ENCODE results near the gene USP48.

Gene USP48

GRCh38 chr1:21691739-21692138 lies 91.2 kb downstream of the USP48 start:
- peak in 1 of 2 donors; percentile 18 for DNase-seq (ENCODE audit: low read depth in 2 of 2)
- no peak overlapping the region for H3K4me3 ChIP-seq (replicated peaks in 1 of 2; ENCODE audit: low read depth in 2 of 2, low read length in 2 of 2)
- TF ChIP-seq CTCF (IDR thresholded peaks at IDR 0.05; ENCODE audit: low read depth, low read length), result no peak

- no peak for TF ChIP-seq CTCF (IDR thresholded peaks at IDR 0.05; ENCODE audit: low read depth, low read length)
Observed at GRCh38 chr1:21689661-21690372, 93.1 kb downstream of the USP48 start.

GRCh38 chr1:21687081-21687529 lies 95.8 kb downstream of the USP48 start:
- TF ChIP-seq CTCF (IDR thresholded peaks at IDR 0.05; ENCODE audit: low read depth, low read length), result no peak
- DNase-seq (ENCODE audit: low read depth in 2 of 2), result no peak
- no peak overlapping the region for H3K4me3 ChIP-seq (replicated peaks in 1 of 2; ENCODE audit: low read depth in 2 of 2, low read length in 2 of 2)

More at GRCh38 chr1:21689661-21690372, 93.1 kb downstream of the USP48 start:
- no peak overlapping the region for H3K4me3 ChIP-seq (replicated peaks in 1 of 2; ENCODE audit: low read depth in 2 of 2, low read length in 2 of 2)
- DNase-seq (ENCODE audit: low read depth in 2 of 2), result no peak

DNA sequence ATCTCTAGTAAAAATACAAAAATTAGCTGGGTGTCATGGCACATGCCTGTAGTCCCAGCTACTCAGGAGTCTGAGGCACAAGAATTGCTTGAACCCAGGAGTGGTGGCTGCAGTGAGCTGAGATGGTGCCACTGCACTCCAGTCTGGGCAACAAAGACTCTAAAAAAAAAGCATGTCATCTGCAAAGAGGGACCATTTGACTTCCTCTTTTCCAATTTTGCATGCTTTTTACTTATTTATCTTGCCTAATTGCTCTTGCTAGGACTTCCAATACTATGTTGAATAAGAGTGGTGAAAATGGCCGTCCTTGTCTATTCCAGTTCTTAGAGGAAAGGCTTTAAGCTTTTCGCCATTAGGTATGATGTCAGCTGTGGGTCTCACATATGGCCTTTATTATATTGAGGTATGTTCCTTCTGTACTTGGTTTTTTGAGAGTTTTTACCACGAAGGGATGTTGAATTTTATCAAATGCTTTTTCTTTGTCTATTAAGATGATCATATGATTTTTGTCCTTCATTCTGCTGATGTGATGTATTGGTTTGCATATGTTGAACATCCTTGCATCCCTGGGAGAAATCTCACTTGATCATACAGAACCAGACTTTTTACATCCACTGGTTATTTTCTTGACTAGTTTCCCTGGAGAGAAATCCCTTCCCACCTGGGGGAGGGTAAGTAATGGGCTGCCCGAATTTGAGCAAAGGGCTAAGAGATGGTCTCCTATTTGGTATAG lies 96.8 kb downstream of the USP48 start:
- no peak for TF ChIP-seq CTCF (IDR thresholded peaks at IDR 0.05; ENCODE audit: low read depth, low read length)
- no peak for DNase-seq (ENCODE audit: low read depth in 2 of 2)

DNA sequence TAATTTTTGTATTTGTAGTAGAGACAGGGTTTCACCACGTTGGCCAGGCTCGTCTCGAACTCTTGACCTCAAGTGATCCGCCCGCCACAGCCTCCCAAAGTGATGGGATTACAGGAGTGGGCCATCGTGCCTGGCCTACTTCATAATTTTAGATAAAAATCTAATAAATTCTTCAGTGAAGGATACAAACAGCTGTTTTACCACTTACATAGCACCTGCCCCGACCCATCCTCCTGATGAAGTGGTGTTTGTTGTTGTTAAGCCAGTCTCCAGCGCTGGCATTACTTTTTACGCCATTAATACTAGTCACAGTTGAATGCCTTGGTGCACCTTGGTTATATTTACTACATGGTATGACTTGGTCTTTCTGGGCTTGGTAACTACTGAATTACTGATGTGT lies 101.5 kb downstream of the USP48 start:
- H3K4me3 ChIP-seq (replicated peaks in 1 of 2; ENCODE audit: low read depth in 2 of 2, low read length in 2 of 2), result no peak overlapping the region
- TF ChIP-seq CTCF (IDR thresholded peaks at IDR 0.05; ENCODE audit: low read depth, low read length), result no peak
- DNase-seq (ENCODE audit: low read depth in 2 of 2), result no peak

More for the DNA sequence above, 96.8 kb downstream of the USP48 start:
- H3K4me3 ChIP-seq (replicated peaks in 1 of 2; ENCODE audit: low read depth in 2 of 2, low read length in 2 of 2), result no peak overlapping the region

DNA sequence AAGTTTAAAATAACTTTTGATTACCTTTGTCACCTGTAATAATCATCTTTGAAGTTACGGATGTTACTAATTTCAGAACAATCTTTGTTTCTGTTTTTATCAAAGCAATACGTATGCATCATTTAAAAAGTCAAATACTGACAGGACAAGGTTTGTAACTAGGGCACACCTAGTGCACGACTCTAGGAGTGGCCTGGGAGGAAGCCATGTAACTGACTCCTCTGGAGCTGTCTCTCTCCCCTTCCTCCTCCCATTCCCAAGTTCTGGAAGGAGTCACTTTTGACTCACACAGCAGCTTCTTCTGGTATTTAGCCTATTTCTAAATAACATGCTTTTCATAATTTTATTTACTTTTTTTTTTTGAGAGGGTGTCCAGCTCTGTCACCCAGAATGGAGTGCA lies 102.0 kb downstream of the USP48 start:
- peak; percentile 27 to 41 for DNase-seq (ENCODE audit: low read depth in 2 of 2)
- TF ChIP-seq CTCF (IDR thresholded peaks at IDR 0.05; ENCODE audit: low read depth, low read length), result no peak
- H3K4me3 ChIP-seq (replicated peaks in 1 of 2; ENCODE audit: low read depth in 2 of 2, low read length in 2 of 2), result no peak overlapping the region

Data from cardiac fibroblast (primary cell).